Activated naive CD8-positive, alpha-beta T cell treated with anti-CD3 and anti-CD28 coated beads for 36 hours (primary cell): ENCODE measurements around the gene LCN15. TPM values are rescaled to one million over a fixed set of nuclear protein-coding genes. Genes with fewer than 3 reads are reported as not detected.
A peak's percentile ranks its signal among the peaks of the same experiment; 100 is the strongest.
"Not testable (repeated sequence)": the region's sequence is repeated elsewhere in the genome, so short reads cannot be mapped to it uniquely, and the experiment has no call there.

Experiments
- DNase-seq: peaks from one replicate; pipeline ENCODE4 v3.0.0; 2021
- H3K27ac Mint-ChIP-seq: one replicate; pipeline ENCODE4 v1.8.0; 2022; ENCODE audit warnings: mild to moderate bottlenecking, moderate library complexity, mixed read lengths
- H3K27me3 Mint-ChIP-seq: one replicate; pipeline ENCODE4 v1.8.0; 2022; ENCODE audit warnings: mild to moderate bottlenecking, mixed read lengths
- H3K36me3 Mint-ChIP-seq: one replicate; pipeline ENCODE4 v1.8.0; 2021; ENCODE audit warnings: mild to moderate bottlenecking, mixed read lengths
- H3K4me1 Mint-ChIP-seq: one replicate; pipeline ENCODE4 v1.8.0; 2021; ENCODE audit warnings: mixed read lengths
- H3K4me3 Mint-ChIP-seq: one replicate; pipeline ENCODE4 v1.8.0; 2022; ENCODE audit warnings: mild to moderate bottlenecking, moderate library complexity, mixed read lengths
- H3K9me3 Mint-ChIP-seq: one replicate; pipeline ENCODE4 v1.8.0; 2022; ENCODE audit warnings: mixed read lengths
- total RNA-seq, 2 experiments: library from RNA; stranded (reverse); gene quantifications; one replicate each; pipeline ENCODE4 v1.2.3, GENCODE V29; 2021

The LCN15 gene, protein sequence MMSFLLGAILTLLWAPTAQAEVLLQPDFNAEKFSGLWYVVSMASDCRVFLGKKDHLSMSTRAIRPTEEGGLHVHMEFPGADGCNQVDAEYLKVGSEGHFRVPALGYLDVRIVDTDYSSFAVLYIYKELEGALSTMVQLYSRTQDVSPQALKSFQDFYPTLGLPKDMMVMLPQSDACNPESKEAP
- total RNA-seq: not detected

DNA sequence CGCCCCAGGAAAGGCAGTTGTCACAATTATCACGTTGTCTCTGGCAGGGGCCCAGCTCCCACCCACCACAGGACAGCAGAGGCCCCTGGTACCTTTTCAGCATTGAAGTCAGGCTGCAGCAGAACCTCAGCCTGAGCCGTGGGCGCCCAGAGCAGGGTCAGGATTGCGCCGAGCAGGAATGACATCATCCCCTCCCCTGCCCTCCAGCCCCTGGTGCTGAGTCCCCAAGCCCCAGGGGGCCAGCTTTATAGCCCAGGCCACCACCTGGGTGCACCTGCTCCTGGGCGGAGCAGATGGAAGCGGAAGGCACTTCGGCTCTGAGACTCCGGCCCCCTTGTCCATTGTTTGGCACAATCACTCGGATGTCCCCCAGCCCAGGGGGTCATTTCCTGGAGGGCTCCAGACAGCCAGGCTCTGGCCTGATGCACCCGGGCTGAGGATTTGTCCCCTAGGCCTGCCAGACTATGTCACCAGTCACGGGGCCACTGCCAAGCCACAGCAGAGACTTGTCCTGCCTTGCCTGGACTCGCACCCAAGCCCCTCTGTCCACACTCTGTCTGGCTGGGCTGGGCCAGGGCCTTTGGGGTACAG lies at the start of gene LCN15:
LCN15 (minus strand) TSS at position 218 of the 591 bp plus-strand sequence; CDS start at position 188, 30 bp downstream.
- Mint-ChIP-seq H3K4me1 (peaks cover 14% of the 10 kb centered on the region), H3K9me3 (no peaks in the 10 kb centered on the region), H3K27me3 (peaks cover 41% of the 10 kb centered on the region), H3K36me3 (no peaks in the 10 kb centered on the region), H3K27ac (no peak within 1 kb of the TSS), H3K4me3 (no peak within 1 kb of the TSS)
- no peak for DNase-seq

DNA sequence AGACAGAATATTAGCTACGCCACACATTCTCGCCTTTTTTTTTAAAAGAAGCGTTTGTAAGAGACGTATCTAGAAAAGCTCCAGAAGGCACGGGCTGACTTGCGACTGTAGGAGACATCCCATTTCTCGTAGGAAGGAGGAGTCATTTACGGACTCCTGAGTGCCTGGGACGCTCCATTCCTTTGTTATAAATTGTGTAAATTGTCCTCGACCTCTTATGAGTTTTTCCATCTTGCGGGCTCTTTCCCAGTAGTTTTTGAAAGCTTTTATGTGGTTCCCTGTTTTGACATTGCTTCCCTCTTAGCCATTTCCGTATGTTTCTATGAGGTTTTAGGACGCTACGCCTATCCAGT lies 44.5 kb upstream of the LCN15 start:
- DNase-seq: no peak
- Mint-ChIP-seq H3K4me3 (peak overlapping the region; percentile 79), H3K4me1 (peaks cover 40% of the 10 kb centered on the region), H3K9me3 (no peaks in the 10 kb centered on the region), H3K27me3 (no peaks in the 10 kb centered on the region), H3K27ac (peak overlapping the region; percentile 75), H3K36me3 (peaks cover 31% of the 10 kb centered on the region)

DNA sequence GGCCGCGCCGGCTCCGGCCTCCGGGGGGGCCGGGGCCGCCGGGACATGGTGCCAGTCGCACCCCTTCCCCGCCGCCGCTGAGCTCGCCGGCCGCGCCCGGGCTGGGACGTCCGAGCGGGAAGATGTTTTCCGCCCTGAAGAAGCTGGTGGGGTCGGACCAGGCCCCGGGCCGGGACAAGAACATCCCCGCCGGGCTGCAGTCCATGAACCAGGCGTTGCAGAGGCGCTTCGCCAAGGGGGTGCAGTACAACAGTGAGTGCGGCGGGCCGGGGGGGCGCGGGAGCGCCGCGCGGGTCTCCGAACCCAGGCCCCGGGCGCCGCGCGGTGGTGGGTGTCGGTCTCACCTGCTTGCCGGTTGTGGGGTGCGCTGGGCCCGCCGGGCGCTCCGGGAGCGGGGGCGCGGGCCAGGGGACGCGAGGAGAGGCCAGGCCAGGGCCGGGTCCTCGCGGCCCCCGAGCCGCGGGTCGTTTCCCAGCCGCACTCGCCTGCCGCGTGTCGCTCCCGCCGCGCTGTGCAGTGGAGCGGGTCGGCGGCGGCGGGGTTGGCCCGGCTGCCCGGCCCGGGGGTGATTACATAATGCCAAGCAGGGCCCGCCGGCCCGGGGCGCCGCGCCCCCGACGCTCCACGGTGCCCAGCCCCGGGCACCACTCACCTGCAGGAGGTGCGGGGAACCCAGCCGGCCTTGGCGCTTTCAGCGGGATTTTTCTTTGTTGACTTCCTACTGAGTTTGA lies 43.9 kb upstream of the LCN15 start:
- peak overlapping the region; percentile 75 for H3K27ac Mint-ChIP-seq
- peaks cover 40% of the 10 kb centered on the region for H3K4me1 Mint-ChIP-seq
- H3K27me3 Mint-ChIP-seq: no peaks in the 10 kb centered on the region
- peaks cover 26% of the 10 kb centered on the region for H3K36me3 Mint-ChIP-seq
- DNase-seq: peak; percentile 52
- H3K4me3 Mint-ChIP-seq: peak overlapping the region; percentile 79
- H3K9me3 Mint-ChIP-seq: no peaks in the 10 kb centered on the region

DNA sequence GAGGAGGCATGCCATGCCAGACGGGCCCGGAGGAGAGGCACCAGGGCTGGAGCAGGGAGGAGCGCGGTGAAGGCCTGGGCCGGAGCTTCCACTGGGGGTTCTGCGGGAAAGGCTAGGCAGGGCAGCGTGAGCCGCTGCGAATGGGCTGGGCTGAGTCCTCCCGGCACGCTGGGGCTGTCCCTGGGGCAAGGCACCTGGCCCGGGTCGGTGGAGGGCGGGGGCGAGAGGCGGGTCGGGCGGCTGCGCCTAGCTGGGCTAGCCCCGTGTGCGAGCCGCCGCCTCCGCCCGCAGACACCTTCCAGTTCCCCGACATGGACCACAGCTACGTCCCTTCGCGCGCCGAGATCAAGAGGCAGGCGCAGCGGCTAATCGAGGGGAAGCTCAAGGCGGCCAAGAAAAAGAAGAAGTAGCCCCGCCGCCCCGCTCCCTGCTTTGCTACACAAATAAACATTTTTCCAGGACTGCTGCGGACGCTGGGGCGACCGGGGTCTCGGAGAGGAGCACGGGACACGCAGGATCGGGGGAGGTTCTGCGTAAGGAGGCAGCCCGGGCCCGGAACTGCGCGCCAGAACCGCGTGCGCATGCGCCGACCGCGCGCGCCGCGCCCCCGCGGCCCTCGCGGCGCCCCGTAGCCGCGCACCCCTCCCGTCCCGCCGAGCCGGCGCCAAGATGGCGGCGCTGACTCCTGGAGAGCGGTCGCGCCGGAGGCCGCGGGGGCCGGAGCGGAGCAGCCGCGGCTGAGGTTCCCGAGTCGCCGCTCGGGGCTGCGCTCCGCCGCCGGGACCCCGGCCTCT lies 43.2 kb upstream of the LCN15 start, which contains the start of gene RABL6:
RABL6 (plus strand) TSS at position 668 of the 794 bp plus-strand sequence. CDS start 249 bp downstream, outside the sequence.
- Mint-ChIP-seq H3K27ac (peak within 1 kb of the TSS; percentile 88), H3K4me1 (peaks cover 35% of the 10 kb centered on the region), H3K36me3 (peaks cover 19% of the 10 kb centered on the region), H3K4me3 (peak within 1 kb of the TSS; percentile 83), H3K9me3 (no peaks in the 10 kb centered on the region), H3K27me3 (no peaks in the 10 kb centered on the region)
- peak; percentile 90 for DNase-seq

DNA sequence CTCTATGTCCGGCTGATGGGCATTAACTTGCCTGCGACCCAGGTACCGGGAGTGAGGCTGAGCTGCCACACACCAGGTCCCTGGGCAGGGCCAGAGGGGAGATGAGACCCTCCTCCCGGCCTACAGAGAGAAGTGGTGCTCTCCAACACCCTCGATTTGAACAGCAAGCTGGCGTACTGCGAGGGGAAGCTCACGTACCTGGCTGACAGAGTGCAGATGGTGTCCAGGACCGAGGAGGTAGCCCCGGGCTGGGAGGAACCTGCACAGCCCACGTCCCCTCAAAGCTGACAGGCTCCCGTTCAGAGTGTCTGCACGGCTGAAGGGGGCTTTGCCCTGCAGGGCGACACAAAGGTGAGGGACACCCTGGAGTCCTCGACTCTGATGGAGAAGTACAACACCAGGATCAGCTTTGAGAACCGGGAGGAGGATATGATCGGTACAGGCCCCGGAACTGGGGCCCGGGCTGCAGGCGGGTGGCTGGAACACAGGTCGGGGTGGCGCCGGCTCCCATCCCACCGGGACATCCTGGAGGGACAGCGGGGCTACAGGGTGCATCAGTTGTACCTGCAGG lies 42.4 kb upstream of the LCN15 start:
- H3K4me1 Mint-ChIP-seq: peaks cover 33% of the 10 kb centered on the region
- peak overlapping the region; percentile 83 for H3K4me3 Mint-ChIP-seq
- H3K36me3 Mint-ChIP-seq: peaks cover 17% of the 10 kb centered on the region
- H3K27me3 Mint-ChIP-seq: peaks cover 4% of the 10 kb centered on the region
- no peaks in the 10 kb centered on the region for H3K9me3 Mint-ChIP-seq
- H3K27ac Mint-ChIP-seq: peak overlapping the region; percentile 88
- no peak for DNase-seq

DNA sequence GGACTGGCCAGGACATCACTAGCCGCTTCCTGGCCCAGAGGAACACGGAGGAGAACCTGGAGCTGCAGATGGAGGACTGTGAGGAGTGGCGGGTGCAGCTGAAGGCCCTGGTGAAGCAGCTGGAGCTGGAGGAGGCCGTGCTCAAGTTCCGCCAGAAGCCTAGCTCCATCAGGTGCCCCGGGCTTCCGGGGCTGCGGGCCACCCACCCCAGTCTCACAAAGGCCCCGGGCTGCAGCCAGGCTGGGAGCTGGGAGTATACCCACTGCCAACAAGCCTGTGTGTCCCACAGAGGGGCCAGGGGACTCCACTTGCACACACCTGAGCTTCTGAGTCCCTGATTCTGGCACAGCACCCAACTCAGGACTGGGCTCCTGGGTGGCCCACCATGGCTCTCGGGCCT lies 41.7 kb upstream of the LCN15 start:
- no peaks in the 10 kb centered on the region for H3K9me3 Mint-ChIP-seq
- H3K27ac Mint-ChIP-seq: no peak overlapping the region
- DNase-seq: no peak
- H3K27me3 Mint-ChIP-seq: peaks cover 10% of the 10 kb centered on the region
- peaks cover 33% of the 10 kb centered on the region for H3K4me1 Mint-ChIP-seq
- H3K4me3 Mint-ChIP-seq: peak overlapping the region; percentile 83
- peaks cover 17% of the 10 kb centered on the region for H3K36me3 Mint-ChIP-seq

DNA sequence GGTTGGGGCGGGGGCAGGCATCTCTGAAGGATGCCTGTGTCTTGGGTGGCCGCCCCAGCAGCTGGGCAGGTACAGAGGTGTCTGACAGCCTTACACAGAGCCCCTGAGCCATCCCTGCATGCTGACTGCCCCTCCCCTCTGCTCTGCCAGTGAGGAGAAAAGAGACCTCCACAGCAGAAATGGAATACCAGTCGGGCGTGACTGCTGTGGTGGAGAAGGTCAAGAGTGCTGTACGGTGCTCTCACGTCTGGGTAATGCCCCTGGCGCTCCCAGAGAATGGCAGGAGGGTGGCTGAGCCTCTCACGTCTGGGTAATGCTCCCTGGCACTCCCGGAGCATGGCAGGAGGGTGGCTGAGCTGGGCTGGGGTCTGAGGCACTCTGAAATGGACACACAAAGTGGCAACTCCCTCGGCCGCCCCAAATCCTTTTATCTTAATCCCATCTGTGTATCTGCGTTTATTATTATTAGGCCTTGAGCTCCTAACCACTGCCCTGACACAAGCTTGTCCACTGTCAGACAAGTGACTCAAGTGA lies 41.0 kb upstream of the LCN15 start:
- H3K4me3 Mint-ChIP-seq: no peak overlapping the region
- H3K27ac Mint-ChIP-seq: no peak overlapping the region
- peaks cover 10% of the 10 kb centered on the region for H3K27me3 Mint-ChIP-seq

DNA sequence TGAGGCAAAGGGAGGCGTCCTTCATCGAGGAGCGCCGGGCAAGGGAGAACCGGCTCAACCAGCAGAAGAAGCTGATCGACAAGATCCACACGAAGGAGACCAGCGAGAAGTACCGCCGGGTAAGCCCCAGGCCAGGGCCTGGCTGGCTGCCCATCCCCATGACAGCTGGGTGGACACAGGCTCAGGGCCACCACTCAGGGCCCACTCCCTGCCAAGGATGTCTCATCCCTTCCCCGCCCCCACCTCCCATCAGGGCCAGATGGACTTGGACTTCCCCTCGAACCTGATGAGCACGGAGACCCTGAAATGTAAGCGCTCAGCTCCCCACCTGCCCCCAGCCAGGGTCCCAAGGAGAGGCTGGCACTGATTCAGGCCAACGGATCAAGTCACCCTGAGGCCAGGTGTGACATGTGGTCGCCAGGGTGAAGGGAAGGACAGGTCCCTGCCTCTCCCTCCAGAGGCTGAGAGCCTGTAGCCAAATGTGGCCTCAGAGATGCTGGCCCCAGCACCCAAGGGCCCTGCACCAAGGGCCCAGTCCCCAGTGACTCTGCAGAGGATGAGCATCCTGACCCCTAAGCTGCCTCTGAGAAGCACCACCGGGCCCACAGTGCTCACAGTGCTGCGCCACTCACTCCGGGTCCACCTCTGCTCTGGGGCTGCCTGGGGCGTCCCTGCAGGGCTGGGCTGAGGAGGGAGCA lies 40.3 kb upstream of the LCN15 start:
- H3K36me3 Mint-ChIP-seq: peaks cover 8% of the 10 kb centered on the region
- H3K9me3 Mint-ChIP-seq: no peaks in the 10 kb centered on the region
- no peak for DNase-seq
- no peak overlapping the region for H3K4me3 Mint-ChIP-seq
- peaks cover 10% of the 10 kb centered on the region for H3K27me3 Mint-ChIP-seq
- H3K27ac Mint-ChIP-seq: no peak overlapping the region
- H3K4me1 Mint-ChIP-seq: peaks cover 33% of the 10 kb centered on the region

More for the DNA sequence above, 41.0 kb upstream of the LCN15 start:
- no peak for DNase-seq
- Mint-ChIP-seq H3K4me1 (peaks cover 37% of the 10 kb centered on the region), H3K36me3 (peaks cover 13% of the 10 kb centered on the region), H3K9me3 (no peaks in the 10 kb centered on the region)

DNA sequence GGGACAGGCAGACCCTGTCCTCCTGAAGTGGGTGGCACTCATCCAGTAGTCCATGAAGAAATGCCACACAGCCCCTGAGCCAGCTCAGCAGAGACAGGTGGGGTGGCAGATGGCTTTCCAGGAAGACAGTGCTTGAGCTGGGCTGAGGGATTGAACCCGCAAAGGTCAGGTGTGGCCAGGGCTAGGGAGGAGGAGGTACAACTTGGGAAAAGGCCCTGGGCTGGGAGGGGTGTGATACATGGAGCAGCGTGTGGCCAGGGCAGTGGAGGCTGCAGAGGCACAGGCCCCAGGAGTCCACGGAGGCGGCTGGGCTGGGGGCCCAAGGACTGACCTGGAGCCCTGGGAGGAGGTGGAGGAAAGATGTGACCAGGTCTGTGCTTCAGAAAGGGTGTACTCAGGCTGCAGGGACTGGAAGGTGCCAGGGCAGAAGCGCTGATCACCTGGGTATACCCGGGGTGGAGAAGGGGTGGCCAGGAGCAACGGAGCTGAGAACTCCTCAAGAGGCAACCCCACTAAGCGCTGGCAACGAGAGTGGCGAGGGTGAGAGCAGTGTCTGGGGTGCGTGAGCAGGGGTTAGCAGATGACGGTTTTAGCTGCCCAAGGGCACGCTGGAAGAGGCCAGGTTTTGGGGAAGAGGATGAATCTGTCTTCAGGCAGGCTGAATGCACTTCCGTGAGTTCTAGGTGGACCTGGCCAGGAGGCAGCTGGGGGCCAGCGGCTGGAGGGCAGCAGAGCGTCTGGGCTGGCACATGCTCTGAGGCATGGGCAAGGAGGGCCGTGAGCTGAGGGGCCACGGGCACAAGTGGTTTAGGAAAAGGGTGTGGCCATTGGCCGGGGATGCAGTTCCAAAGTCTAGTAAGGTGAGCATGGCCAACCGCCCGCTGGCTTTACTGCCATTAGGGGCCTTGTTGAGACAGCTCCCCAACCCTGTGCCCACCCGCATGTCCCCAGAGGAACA lies 39.5 kb upstream of the LCN15 start:
- H3K27ac Mint-ChIP-seq: no peak overlapping the region
- H3K9me3 Mint-ChIP-seq: no peaks in the 10 kb centered on the region
- peaks cover 25% of the 10 kb centered on the region for H3K4me1 Mint-ChIP-seq
- H3K36me3 Mint-ChIP-seq: no peaks in the 10 kb centered on the region
- DNase-seq: no peak
- peaks cover 10% of the 10 kb centered on the region for H3K27me3 Mint-ChIP-seq
- no peak overlapping the region for H3K4me3 Mint-ChIP-seq

DNA sequence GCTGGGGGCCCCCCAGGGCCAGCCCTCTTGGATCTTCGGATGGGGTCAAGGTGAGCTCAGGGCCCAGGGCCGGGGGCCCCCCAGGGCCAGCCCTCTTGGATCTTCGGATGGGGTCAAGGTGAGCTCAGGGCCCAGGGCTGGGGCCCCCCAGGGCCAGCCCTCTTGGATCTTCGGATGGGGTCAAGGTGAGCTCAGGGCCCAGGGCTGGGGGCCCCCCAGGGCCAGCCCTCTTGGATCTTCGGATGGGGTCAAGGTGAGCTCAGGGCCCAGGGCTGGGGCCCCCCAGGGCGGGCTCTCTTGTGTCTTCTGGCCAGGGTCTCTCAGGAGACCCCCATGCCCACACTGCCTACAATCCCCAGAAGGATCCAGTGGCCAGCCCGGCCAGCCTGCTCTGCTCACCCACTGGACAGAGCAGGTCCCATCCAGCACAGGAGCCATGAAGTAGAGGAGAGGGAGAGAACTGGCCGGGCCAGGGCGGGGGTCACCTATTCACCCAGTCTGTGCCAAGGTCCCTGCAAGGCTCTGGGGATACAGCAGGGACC lies 38.8 kb upstream of the LCN15 start:
- not testable (repeated sequence) for H3K27ac Mint-ChIP-seq, H3K27me3 Mint-ChIP-seq, H3K9me3 Mint-ChIP-seq, DNase-seq, H3K36me3 Mint-ChIP-seq, H3K4me3 Mint-ChIP-seq
- peaks cover 23% of the 10 kb centered on the region for H3K4me1 Mint-ChIP-seq

DNA sequence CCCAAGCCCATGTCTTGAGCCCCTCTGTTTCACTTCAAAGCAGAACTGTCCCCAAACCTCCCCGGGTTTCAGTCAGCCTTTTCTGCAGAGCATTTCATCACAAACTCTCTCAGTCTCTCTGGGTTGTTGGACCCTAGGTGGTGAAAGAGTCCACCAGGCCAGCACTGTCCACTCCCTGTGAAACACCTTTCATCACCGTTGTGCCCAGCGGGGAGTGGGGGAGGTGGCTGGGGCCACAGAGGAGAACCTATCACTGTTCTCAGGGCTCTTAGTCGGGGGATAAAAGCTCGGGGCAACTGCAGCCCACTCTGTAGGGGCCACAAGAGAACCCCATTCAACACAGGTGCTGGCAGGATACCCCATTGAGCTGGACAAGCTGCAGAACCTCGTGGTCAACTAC lies 38.0 kb upstream of the LCN15 start:
- DNase-seq: no peak
- H3K36me3 Mint-ChIP-seq: no peaks in the 10 kb centered on the region
- H3K27ac Mint-ChIP-seq: no peak overlapping the region
- H3K4me1 Mint-ChIP-seq: peaks cover 25% of the 10 kb centered on the region
- no peak overlapping the region for H3K4me3 Mint-ChIP-seq
- H3K27me3 Mint-ChIP-seq: peaks cover 10% of the 10 kb centered on the region
- no peaks in the 10 kb centered on the region for H3K9me3 Mint-ChIP-seq

DNA sequence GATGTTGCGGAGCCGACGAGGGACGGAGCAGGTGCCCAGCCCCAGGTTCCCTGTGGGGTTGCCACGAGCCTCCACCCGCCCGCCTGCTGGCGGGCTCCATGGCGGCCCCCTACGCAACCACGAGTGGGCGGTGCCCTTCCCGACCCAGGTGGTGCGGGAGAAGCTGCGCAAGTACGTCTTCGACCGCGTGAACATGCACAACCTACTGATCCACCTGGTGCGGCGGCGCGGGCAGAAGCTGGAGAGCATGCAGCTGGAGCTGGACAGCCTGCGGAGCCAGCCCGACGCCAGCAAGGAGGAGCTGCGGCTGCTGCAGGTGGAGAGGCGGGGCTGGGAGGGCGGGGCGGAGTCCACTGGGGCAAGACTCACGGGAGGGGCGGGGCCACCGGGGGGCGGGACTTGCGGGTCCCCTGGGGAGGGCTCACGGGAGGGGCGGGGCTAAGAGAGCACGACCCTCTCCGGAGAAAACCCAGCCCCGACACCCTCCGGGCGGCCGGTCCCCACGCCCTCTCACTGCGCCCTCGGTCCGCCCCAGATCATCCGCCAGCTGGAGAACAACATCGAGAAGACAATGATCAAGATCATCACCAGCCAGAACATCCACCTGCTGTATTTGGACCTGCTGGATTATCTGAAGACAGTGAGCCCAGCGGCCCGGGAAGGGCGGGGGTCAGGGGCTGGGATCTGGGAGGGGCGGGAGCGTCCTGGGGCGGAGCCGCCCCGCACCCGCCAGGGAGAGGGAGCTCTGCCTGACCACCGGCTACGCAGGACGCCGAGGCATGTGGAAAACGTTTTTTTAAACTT lies 35.7 kb upstream of the LCN15 start:
- H3K36me3 Mint-ChIP-seq: no peaks in the 10 kb centered on the region
- H3K9me3 Mint-ChIP-seq: no peaks in the 10 kb centered on the region
- H3K4me3 Mint-ChIP-seq: peak overlapping the region; percentile 82
- peaks cover 30% of the 10 kb centered on the region for H3K4me1 Mint-ChIP-seq
- peak; percentile 81 for DNase-seq
- H3K27me3 Mint-ChIP-seq: peaks cover 10% of the 10 kb centered on the region
- H3K27ac Mint-ChIP-seq: no peak overlapping the region
